ENCODE measurements around the gene TMEM89.
A peak's percentile ranks its signal among the peaks of the same experiment; 100 is the strongest.

The TMEM89 gene

DNA sequence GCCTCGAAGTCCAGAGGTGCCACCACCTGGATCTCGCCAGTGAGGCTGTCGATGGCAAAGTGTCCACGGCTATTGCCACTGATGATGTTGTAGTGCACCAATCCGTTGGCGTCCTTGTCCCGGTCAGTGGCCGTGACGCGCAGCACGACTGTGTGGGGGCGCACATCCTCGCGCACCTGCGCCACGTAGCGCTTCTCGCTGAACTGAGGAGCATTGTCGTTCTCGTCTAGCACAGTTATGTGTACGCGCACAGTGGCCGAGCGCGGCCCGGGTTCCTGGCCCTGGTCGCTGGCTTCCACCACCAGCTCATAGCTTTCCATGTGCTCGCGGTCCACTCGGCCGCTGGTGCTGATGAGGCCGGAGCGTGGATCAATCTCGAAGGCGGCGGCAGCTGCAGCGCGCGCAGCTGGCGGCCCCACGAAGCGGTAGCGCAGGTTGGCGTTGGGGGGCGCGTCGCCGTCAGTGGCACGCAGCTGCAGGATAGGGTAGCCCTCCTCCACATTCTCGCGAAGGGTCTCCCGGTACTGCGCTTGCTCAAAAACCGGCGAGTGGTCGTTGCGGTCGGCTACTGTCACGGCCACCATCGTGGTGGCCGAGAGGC lies 39.3 kb upstream of the TMEM89 start:
- TF ChIP-seq, protein P1, sequence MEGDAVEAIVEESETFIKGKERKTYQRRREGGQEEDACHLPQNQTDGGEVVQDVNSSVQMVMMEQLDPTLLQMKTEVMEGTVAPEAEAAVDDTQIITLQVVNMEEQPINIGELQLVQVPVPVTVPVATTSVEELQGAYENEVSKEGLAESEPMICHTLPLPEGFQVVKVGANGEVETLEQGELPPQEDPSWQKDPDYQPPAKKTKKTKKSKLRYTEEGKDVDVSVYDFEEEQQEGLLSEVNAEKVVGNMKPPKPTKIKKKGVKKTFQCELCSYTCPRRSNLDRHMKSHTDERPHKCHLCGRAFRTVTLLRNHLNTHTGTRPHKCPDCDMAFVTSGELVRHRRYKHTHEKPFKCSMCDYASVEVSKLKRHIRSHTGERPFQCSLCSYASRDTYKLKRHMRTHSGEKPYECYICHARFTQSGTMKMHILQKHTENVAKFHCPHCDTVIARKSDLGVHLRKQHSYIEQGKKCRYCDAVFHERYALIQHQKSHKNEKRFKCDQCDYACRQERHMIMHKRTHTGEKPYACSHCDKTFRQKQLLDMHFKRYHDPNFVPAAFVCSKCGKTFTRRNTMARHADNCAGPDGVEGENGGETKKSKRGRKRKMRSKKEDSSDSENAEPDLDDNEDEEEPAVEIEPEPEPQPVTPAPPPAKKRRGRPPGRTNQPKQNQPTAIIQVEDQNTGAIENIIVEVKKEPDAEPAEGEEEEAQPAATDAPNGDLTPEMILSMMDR (IDR thresholded peaks at IDR 0.05), result no peak

DNA sequence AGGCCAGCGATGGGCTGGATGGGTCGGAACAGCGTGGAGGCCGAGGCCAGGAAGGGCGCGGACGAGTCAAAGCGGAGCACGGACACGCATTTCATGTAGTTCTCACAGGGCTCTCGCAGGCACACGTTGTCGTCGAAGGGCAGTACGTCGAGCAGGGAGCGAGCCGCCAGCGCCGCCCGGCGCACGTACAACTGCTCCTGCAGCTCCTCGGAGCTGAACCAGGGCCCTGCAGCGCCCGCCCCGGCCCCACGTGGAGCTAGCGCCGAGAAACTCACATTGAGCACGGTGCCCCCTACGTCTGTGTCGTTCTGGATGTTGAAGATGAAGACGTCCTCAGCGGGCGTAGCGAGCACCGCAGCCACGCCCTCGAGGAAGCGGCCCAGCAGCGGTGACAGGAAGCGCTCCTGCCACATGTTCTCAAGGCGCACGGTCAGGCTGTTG lies 35.3 kb upstream of the TMEM89 start:
- TF ChIP-seq, protein P1 (IDR thresholded peaks at IDR 0.05), result no peak

DNA sequence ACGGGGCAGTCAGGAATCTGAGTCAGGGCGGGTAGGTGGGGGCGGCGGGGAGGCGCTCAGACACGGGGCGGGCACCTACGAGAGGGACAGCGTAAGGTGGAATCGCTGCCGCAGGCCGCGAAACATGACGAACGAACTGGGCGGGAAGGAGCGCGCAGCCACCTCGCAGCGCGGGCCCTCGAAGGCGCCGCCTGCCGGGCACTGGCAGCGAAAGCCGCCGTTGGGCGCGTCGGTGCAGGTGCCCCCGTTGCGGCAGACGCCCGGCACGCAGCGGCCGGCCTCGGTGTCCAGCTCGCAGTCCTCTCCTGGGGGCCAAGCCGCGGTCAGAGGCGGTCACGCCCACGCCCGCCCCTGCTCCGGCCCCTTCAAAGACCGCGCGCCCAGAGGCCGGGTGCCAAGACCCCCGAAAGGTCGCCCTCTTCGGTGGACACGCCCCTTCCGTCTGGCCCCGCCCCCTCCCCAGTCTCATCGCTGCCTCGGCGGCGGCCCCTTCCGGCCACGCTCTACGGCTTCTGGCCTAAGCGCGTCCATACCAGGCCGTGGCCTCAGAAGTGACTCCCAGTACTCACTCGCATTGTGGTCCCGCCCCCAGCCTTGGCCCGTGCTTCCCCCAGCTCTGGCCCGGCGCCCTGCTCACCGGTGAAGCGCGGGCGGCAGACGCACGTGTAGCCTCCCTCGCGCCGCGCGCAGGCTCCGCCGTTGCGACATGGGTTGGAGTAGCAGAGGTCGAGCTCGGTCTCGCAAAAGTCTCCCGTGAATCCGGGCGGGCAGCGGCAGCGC lies 34.7 kb upstream of the TMEM89 start:
- TF ChIP-seq, protein P1 (IDR thresholded peaks at IDR 0.05), result 0 out of 2 replicates have a peak, but pooled peaks have one; percentile 16

DNA sequence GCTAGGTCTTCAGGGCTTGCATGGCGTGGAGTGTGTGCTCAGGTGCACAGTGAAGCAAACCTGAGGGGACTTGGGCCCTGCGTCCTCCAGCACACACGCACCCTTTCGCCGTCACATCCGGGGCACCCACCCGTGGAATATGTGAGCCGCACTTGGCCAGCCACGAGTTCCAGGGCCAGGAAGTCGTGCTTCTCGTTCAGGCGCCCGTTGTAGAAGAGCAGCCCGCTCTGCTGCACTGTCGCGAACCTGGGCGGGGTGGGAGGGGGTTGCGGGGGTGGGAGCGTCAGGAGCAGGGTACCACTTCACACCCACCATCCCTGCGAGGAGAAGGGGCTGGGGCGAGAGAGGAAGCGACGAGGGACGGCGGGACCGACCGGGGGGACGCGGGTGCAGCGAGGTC lies 34.0 kb upstream of the TMEM89 start:
- TF ChIP-seq, protein P1 (IDR thresholded peaks at IDR 0.05), result no peak

DNA sequence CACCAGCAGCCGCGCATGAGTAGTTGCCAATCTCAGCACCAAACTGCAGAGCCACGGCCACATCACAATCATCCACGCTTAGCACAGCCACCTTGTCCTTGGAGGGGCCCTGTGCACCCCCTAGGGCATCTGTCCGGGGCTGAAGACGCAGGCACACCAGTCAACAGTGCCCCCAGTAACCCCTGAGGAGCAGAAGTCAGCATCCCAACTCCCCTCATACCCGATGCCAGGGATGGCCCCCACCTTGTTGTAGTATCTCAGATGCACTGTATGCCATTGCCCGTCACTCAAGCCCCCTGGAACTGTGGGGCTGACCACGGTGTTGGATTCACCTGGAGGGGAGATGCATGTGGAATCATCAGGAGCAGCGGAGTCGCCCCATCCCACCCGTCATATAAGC lies 33.5 kb upstream of the TMEM89 start:
- TF ChIP-seq, protein P1 (IDR thresholded peaks at IDR 0.05), result no peak

DNA sequence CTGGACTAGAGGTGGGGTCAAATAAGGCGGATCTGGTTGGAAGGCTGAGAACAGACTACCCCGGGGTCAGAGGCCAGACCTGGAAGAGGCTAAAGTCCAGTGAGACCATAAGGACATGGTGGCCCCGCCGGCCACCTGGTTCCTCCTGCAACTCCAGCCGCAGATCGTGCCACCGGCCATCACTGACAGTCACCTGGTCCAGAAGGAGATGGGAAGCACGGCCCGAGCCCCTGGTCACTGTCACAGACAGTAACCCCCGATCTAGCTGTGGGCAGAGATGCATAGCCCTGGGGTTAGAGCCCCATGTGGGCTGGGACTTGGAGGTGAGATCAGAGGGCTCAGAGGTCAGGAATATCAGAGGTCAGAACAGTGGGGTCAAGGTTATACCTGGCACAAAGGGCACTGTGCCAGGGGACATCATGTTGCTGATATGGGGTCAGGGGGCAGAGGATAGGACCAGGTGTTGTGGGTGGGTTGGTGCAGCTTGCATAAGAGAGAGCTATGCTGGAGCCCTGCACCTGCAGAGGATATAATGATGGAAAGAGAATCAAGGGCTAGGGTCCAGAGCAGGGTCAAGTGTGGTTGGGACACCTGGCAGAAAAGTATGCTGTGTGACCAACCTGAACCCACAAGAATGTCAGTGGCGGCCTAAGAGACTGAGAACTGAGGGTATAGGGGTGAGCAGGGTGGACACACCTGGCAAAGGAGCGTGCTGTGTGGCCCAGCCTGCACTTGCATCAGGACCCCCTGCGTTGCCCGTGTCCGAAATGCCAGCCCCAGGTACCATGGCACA lies 31.6 kb upstream of the TMEM89 start:
- TF ChIP-seq, protein P1 (IDR thresholded peaks at IDR 0.05), result no peak

DNA sequence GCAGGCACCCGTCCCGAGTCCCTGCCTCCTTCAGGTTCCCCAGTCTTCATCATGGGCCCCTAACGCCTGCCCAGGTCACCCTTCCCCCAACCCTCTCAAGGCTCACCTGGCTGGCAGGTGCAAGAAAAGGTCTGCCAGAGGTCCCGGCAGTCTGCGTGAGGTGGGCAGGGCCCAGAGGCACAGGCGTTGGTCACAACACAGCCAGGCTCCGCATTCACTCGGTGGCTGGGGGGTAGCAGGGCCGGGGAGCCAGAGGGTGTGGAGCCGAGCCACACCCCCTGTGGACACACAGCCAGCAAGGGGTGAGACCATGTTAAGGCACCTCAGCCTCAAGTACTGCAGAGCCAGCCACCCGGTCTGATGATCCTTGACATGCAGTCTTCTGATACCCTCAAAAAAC lies 30.2 kb upstream of the TMEM89 start:
- TF ChIP-seq, protein P1 (IDR thresholded peaks at IDR 0.05), result no peak
